Activated naive CD4-positive, alpha-beta T cell treated with Interleukin-2 at 50 U/mL for 16 hours (primary cell): ENCODE results near the gene PRRT2.
"Not testable (repeated sequence)": the region's sequence is repeated elsewhere in the genome, so short reads cannot be mapped to it uniquely, and the experiment has no call there.

Experiments used
- DNase-seq: peaks from one replicate; pipeline ENCODE4 v3.0.0-alpha.2; 2020

Gene PRRT2

GRCh38 chr16:29812754-29813643, 1.0 kb downstream of the PRRT2 start:
- DNase-seq: no peak

- no peak for DNase-seq
Observed at GRCh38 chr16:29813644-29814562, 1.9 kb downstream of the PRRT2 start.

DNA sequence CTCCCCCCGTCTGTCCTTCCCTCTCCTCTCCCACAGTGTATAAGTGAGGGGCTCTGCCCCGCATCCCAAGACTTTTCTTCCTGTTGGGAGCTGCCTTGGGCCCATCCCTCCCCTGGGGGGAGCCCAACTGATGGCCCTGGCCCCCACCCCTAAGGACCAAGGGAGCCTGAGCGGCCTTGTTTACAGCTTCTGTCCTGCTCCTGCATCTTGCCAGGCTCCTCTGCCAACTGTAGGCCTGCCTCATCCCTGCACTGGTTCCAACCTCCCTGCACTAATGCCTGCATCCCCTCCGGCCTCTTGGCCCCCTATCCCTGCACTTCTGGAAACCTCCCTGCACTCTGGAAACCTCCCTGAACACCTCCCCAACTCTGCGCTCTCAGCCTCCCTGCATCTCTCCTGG, 2.6 kb downstream of the PRRT2 start:
- DNase-seq: no peak

DNA sequence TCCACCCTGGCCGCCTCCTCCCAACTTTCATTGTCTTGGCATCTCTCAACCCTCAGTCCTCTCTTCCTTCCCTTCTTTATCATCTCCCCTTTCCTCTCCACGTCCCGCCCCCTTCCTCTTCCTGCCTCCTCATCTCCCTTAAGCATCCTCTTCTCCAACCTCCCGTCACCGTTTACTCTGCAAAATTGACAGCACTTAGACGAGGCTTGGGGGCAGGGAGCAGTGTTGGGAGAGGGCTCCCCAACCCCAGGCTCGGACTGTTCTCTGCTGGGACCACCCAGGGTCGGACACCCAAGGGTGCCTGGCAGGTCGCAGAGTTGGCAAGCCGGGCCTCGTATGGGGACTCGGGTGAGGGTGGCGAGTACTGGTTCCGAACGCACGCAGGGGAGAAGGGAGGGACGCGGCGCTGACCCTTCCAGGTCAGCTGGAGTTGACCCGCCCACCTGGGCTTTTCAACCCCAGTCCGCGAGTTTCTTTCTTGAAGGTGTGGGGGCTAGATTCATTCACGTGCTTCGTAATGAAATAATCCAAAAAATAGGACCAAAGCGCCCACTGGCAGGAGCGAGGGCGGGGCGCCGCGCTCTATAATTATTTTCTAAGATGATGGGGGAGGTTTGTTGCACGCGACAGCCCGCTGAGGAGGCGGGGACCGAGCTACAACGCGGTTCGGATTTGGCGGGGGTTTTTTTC, 3.2 kb downstream of the PRRT2 start:
- DNase-seq: peak; percentile 67

DNA sequence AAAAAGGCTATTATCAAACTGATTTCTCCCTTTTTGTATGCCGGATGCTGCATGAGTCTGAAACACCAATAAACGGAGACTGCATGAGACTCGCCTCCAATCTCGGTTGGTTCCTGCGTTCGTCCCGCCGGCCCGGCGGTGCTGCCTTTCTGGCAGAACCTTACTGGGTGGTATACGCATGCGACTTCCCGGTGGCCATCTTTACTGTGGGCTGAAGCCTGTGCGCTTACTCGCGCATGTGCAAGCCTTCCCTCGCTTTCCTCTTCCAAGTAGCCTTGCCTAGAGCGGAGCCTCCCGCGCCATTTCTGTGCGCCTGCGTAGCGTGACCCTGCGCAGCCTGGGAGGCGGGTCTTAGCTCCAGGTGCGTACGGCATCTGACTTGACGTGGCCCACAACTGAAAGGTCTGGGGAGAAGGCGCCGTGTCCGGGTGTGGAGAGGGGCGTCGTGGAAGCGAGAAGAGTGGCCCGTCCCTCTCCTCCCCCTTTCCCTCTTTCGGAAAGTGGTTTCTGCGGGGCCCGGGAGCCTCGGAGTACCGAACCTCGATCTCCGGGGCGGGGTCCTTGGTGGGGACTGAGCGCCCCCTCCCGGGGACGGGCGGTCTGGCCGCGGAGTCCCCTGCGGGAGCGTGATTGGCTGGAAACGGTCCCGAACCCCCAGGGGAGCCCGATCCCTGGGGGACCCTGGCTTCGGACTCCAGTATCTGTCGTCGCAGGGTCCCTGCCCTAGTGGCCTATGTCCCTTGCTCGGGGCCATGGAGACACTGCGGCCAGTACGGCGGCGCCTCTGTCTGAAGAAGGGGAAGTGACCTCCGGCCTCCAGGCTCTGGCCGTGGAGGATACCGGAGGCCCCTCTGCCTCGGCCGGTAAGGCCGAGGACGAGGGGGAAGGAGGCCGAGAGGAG, 4.0 kb downstream of the PRRT2 start, which contains the start of gene PAGR1:
Gene PAGR1 (plus strand): TSS at position 360 of the 901 bp plus-strand sequence. CDS start 374 bp downstream, at position 734.
- DNase-seq: peak; percentile 99

GRCh38 chr16:29816694-29817441, 4.9 kb downstream of the PRRT2 start:
- peak; percentile 62 for DNase-seq

GRCh38 chr16:29818082-29818481, 6.1 kb downstream of the PRRT2 start:
- no peak for DNase-seq

GRCh38 chr16:29819506-29819905, 7.5 kb downstream of the PRRT2 start:
- no peak for DNase-seq

DNA sequence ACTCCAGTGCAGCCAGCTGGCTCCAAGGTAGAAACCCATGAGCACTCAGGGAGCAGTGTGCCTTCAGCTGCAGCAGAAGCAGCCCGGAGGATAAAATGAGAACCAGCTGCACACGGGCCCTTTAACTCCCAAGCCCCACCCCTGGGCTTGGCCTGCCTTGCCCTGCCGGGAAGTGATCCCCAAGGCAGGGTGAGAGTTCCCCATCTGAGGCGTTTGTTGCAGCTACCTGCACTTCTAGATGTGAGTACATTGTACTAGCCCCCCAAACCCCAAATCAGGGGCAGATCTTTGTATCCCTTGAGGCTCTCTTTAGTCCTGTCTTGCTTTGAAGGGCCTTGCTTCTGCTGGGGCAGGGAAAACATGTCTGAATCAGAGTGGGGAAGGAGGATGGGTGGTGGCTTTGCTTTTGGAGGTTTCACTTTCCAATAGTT, 8.3 kb downstream of the PRRT2 start, which contains the start of gene MVP:
Gene MVP (plus strand): TSS at position 192 of the 431 bp plus-strand sequence. CDS start 10,088 bp downstream, outside the sequence.
- peak; percentile 61 for DNase-seq

- peak; percentile 55 for DNase-seq
Observed at GRCh38 chr16:29820730-29821642, 9.0 kb downstream of the PRRT2 start.

- no peak for DNase-seq
Observed at GRCh38 chr16:29821643-29822115, 9.7 kb downstream of the PRRT2 start.

GRCh38 chr16:29824589-29825144, 12.7 kb downstream of the PRRT2 start:
- DNase-seq: no peak

DNA sequence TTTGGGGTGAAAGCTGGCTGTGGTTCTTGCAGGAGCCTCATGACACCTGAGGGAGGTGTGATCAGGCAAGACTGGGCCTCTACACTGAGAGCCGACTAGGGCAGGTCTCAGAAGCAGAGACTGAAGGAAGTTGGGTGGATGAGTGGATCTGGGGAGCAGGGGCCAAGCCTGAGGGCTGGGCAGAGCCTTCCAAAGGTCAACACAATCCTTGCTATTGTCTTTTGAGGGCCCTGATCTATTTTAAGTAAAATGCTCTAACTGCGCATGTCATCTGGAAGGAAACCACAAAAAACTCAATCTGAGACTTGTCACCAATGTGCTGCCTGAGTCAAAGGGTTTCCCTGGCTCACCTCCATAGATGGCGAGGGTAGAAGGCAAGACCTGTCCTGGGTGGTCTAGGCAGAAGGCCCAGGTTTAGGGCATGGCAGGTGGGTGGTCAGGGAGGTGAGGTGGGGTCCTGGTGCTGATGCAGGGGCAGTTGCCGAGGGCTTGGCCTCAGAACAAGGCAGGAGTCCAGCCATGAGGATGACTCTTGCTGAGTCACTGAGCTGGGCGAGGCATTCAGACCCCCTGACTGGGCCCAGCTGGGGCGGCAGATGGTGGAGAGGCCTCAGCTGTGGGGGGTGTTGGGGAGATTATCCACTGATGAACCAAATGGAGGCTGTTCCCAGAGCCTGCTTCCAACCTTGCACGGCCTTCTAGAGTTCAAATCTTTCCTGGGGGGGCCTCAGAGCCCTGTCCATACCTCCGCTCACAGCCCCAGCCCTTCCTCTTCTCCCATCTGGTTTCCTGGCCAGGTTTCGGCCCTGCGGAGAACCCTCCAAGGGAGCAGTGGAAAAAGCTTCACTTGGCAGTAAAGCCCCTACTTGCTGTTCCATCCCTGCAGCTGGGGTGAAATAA, 13.4 kb downstream of the PRRT2 start:
- peak; percentile 53 for DNase-seq

GRCh38 chr16:29826342-29826695, 14.3 kb downstream of the PRRT2 start:
- no peak for DNase-seq

GRCh38 chr16:29830774-29831173, 18.8 kb downstream of the PRRT2 start:
- DNase-seq: no peak

DNA sequence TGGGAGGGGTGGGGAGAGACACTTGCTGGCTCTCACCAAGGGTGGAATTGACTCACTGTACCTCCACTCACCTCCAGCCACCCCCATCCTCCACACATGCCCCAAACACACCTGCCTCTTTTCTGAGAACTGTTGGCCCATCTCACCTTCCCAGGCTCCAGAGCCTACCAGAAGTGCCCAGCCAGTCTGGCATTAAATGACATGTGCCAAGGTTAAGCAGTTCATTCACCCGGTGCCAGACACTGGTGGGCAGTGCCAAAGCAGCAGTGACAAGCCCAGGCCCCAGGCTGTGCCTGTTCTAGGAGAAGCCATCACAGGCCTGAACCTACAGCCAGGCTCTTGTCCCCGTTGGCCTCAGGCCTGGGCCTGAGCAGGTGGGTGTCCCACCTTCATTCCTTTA, 19.5 kb downstream of the PRRT2 start:
- DNase-seq: no peak

DNA sequence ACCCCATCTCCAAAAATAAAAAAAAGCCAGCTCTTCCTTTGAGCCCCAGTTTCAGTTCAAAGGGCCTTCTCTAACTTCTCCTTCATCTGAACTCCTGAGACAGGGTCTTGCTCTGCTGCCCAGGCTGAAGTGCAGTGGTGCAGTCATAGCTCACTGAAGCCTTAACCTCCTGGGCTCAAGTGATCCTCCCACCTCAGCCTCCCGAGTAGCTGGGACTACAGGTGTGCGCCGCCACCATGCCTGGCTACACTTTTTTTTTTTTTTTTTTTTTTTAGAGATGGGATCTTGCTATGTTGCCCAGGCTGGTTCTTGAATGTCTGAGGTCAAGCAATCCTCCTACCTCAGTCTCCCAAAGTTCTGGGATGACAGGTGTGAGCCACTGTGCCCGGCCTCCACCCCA, 21.2 kb downstream of the PRRT2 start:
- not testable (repeated sequence) for DNase-seq

DNA sequence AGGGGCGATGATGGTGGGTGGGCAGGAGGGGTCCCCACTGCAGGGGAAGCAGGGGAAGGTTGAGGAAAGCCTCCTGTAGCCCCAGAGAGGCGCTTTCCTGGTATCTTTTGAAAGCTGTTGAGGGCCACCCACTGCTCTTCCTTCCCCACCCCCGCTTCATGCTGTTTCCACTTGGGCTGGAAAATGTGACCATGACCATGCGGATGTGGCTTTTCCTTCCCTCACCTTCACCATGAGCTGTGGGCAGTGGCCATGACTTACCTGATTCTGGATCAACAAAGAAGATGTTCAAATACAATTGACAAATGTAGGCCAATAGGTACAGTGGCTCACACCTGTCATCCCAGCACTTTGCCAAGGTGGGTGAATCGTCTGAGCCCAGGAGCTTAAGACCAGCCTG, 22.1 kb downstream of the PRRT2 start:
- DNase-seq: no peak
